Measurements from ENCODE around the gene MEIS2. TPM values are rescaled to one million over a fixed set of nuclear protein-coding genes. Genes with fewer than 3 reads are reported as not detected.

The MEIS2 gene
- total and polyA plus RNA-seq, 2 donors (not counting 3 experiments of a cell fraction or from before 2014, with no cell fraction given): 22.5 to 26.2 TPM

- H3K4me2 ChIP-seq (ENCODE audit: insufficient read depth, low read length): no peak overlapping the region
- no peaks in the 10 kb centered on the region for H3K79me2 ChIP-seq (ENCODE audit: control insufficient read depth, insufficient read depth, low read length)
- intact Hi-C loops (cut with micrococcal nuclease) (no loop called here), dilution Hi-C loops (cut with MboI; ENCODE audit: extremely low pct_ligation_motif_present, low sequenced_read_pairs) (no loop called here)
- H2AFZ ChIP-seq (ENCODE audit: low read depth, low read length): no peak overlapping the region
- DNase-seq (ENCODE audit: low read depth, low spot score) (no peak), FAIRE-seq (no peak)
- no peak overlapping the region for H3K27ac ChIP-seq (ENCODE audit: insufficient read depth, low read depth, low read length)
- no TSS peak for BruUV-seq (replicated peaks)
- no peaks in the 10 kb centered on the region for H3K9me3 ChIP-seq (replicated peaks; ENCODE audit: control insufficient read depth, insufficient read depth, low read length)
- peaks cover 10 to 30% of the 10 kb centered on the region in 2 experiments for H3K27me3 ChIP-seq (ENCODE audit: control insufficient read depth in 2 of 2, insufficient read depth in 2 of 2, low read length in 2 of 2)
- no peak overlapping the region for H3K4me3 ChIP-seq (replicated peaks in 1 of 3; ENCODE audit: insufficient read depth in 1 of 3, low read depth in 1 of 3, low read length in 3 of 3)
- POLR2A ChIA-PET: no interaction called here
- no peaks in the 10 kb centered on the region for H3K36me3 ChIP-seq (ENCODE audit: control insufficient read depth in 2 of 2, extremely low read depth in 1 of 2, insufficient read depth in 2 of 2, low read length in 2 of 2)
- H4K20me1 ChIP-seq (replicated peaks; ENCODE audit: control insufficient read depth, extremely low read depth, insufficient read depth, low read length): no peaks in the 10 kb centered on the region
- H3K9me1 ChIP-seq (replicated peaks; ENCODE audit: control insufficient read depth, extremely low read depth, insufficient read depth, low read length): no peaks in the 10 kb centered on the region
- no peaks in the 10 kb centered on the region for H3K4me1 ChIP-seq (ENCODE audit: control insufficient read depth, extremely low read depth, insufficient read depth, low read length)
- TF ChIP-seq MYC (IDR thresholded peaks at IDR 0.05; ENCODE audit: low read depth, low read length) (no peak), POLR2A (IDR thresholded peaks at IDR 0.05; ENCODE audit: low read depth, low read length) (no peak), CTCF (IDR thresholded peaks at IDR 0.05; ENCODE audit: extremely low read depth in 1 of 2, insufficient read depth in 1 of 2, low read depth in 1 of 2, low read length in 2 of 2) (no peak), MAX (IDR thresholded peaks at IDR 0.05; ENCODE audit: insufficient read depth, insufficient read length) (no peak), EZH2 (IDR thresholded peaks at IDR 0.05; ENCODE audit: borderline replicate concordance, low read depth, low read length, severe bottlenecking) (no peak), JUN (IDR thresholded peaks at IDR 0.05; ENCODE audit: borderline replicate concordance, insufficient read depth, insufficient read length, low read depth) (no peak), GATA2 (IDR thresholded peaks at IDR 0.05; ENCODE audit: insufficient read depth, insufficient read length, low read depth, low read length) (no peak), FOS (IDR thresholded peaks at IDR 0.05; ENCODE audit: borderline replicate concordance, insufficient read depth, low read length) (no peak), POLR2AphosphoS5 (IDR thresholded peaks at IDR 0.05; ENCODE audit: insufficient read depth, low read depth, low read length) (no peak)
- CTCF ChIA-PET: no interaction called here
- H3K9ac ChIP-seq (replicated peaks; ENCODE audit: extremely low read depth, insufficient read depth, low read length): no peak overlapping the region
These were observed 24.8 kb upstream of the MEIS2 start for GRCh38 chr15:37125143-37125542.
